H1 (cell line): Measurements from ENCODE around the gene LARP4B. TPM values are rescaled to one million over a fixed set of nuclear protein-coding genes. Genes with fewer than 3 reads are reported as not detected.

Source experiments
- CTCF ChIA-PET: fragments of 300-600 bp; sonication (Branson Sonifier 250); formaldehyde crosslinking; loops from one replicate; lab custom pipeline; 2021; ENCODE audit not compliant: partially characterized antibody; lab: Charles Lee
- POLR2A ChIA-PET: fragments of 300-600 bp; sonication (Branson Sonifier 250); formaldehyde crosslinking; loops from one replicate; lab custom pipeline; 2021; ENCODE audit warnings: inconsistent platforms; ENCODE audit not compliant: partially characterized antibody; lab: Charles Lee
- DNase-seq, 2 experiments: peaks; one replicate each; pipeline versions ENCODE4 v3.0.0 to v3.0.0-alpha.2; 2010 to 2022; ENCODE audit warnings: low spot score in 2 of 2, low read depth in 1 of 2, mixed read lengths in 1 of 2
- FAIRE-seq: peaks from 2 replicates; lab custom pipeline; 2011; peaks lifted over from hg19 to GRCh38; lab: Jason Lieb, UNC
- H2AFZ ChIP-seq: 2 replicates; pipeline ENCODE4 v1.8.1; 2012; ENCODE audit warnings: low read length, inconsistent platforms
- H2AK5ac ChIP-seq: 2 replicates; pipeline ENCODE4 v1.6.1; 2013; ENCODE audit warnings: low read depth, low read length
- H2BK120ac ChIP-seq: replicated peaks from 2 replicates; pipeline ENCODE3; 2013; ENCODE audit warnings: low read depth, low read length, inconsistent platforms
- H2BK12ac ChIP-seq: 2 replicates; pipeline ENCODE4 v1.6.1; 2013; ENCODE audit warnings: low read depth, low read length
- H2BK15ac ChIP-seq: 2 replicates; pipeline ENCODE4 v1.6.1; 2013; ENCODE audit warnings: low read length
- H2BK20ac ChIP-seq: 2 replicates; pipeline ENCODE4 v1.6.1; 2013; ENCODE audit warnings: low read length
- H2BK5ac ChIP-seq: 2 replicates; pipeline ENCODE4 v1.6.1; 2013; ENCODE audit warnings: low read depth, low read length
- H3K14ac ChIP-seq: 2 replicates; pipeline ENCODE4 v1.6.1; 2013; ENCODE audit warnings: inconsistent platforms; ENCODE audit not compliant: insufficient read length
- H3K18ac ChIP-seq: 2 replicates; pipeline ENCODE4 v1.6.1; 2013; ENCODE audit warnings: low read length; ENCODE audit errors: extremely low read depth
- H3K23ac ChIP-seq: 2 replicates; pipeline ENCODE4 v1.6.1; 2013; ENCODE audit warnings: inconsistent platforms; ENCODE audit not compliant: insufficient read length
- H3K23me2 ChIP-seq: 2 replicates; pipeline ENCODE4 v1.6.1; 2013; ENCODE audit warnings: low read depth, low read length
- H3K27ac ChIP-seq: 2 replicates; pipeline ENCODE4 v1.6.1; 2011; ENCODE audit warnings: low read depth, low read length, inconsistent platforms
- H3K27me3 ChIP-seq, 4 experiments: replicated peaks in 1 of 4; 1 replicate in 1 of 4; 2 replicates in 3 of 4; pipeline versions ENCODE4 v1.6.1 to v1.8.1; 2011 to 2013; ENCODE audit warnings: low read length in 3 of 4, mild to moderate bottlenecking in 3 of 4, inconsistent platforms in 2 of 4, mixed read lengths in 2 of 4, moderate library complexity in 1 of 4; ENCODE audit not compliant: control insufficient read depth in 3 of 4, insufficient read depth in 3 of 4; ENCODE audit errors: extremely low read depth in 1 of 4
- H3K36me3 ChIP-seq, 4 experiments: 2 replicates each; pipeline versions ENCODE4 v1.6.1 to v1.8.1; 2011 to 2013; ENCODE audit warnings: mild to moderate bottlenecking in 4 of 4, low read length in 3 of 4, moderate library complexity in 2 of 4, control low read depth in 1 of 4, inconsistent platforms in 1 of 4; ENCODE audit not compliant: insufficient read depth in 4 of 4, control insufficient read depth in 2 of 4
- H3K4ac ChIP-seq: replicated peaks from 2 replicates; pipeline ENCODE3; 2013; ENCODE audit warnings: low read length, low read depth, mixed read lengths, inconsistent platforms; ENCODE audit not compliant: insufficient read length
- H3K4me1 ChIP-seq, 4 experiments: replicated peaks in 1 of 4; 1 replicate in 1 of 4; 2 replicates in 3 of 4; pipeline versions ENCODE4 v1.6.1 to v1.8.1; 2011 to 2013; ENCODE audit warnings: low read length in 3 of 4, inconsistent platforms in 2 of 4, mixed read lengths in 1 of 4; ENCODE audit not compliant: insufficient read depth in 4 of 4, control insufficient read depth in 3 of 4
- H3K4me2 ChIP-seq, 2 experiments: 2 replicates each; pipeline versions ENCODE4 v1.6.1 to v1.8.1; 2011 to 2013; ENCODE audit warnings: low read depth in 2 of 2, low read length in 2 of 2, control low read depth in 1 of 2, inconsistent platforms in 1 of 2, mild to moderate bottlenecking in 1 of 2; ENCODE audit not compliant: insufficient read depth in 1 of 2
- H3K4me3 ChIP-seq, 4 experiments: fragments of 200-600, 300-600 bp in 1 of 4; sonication (generic), shearing (Covaris generic), sonication (Bioruptor Twin) in 1 of 4; 2 replicates each; pipeline versions ENCODE4 v1.5.1 to v1.8.1; 2011 to 2016; ENCODE audit warnings: low read length in 4 of 4, low read depth in 3 of 4, control low read depth in 2 of 4, inconsistent platforms in 2 of 4, mild to moderate bottlenecking in 2 of 4, mixed read lengths in 1 of 4, moderate library complexity in 1 of 4; ENCODE audit not compliant: insufficient read depth in 2 of 4; ENCODE audit errors: extremely low read depth in 1 of 4
- H3K56ac ChIP-seq: replicated peaks from 2 replicates; pipeline ENCODE3; 2013; ENCODE audit warnings: low read depth, mild to moderate bottlenecking, mixed read lengths, low read length, inconsistent platforms; ENCODE audit not compliant: insufficient read length
- H3K79me1 ChIP-seq: 2 replicates; pipeline ENCODE4 v1.6.1; 2013; ENCODE audit warnings: low read depth, low read length, control low read depth
- H3K79me2 ChIP-seq, 2 experiments: 2 replicates each; pipeline versions ENCODE4 v1.6.1 to v1.8.1; 2012 to 2013; ENCODE audit warnings: low read length in 2 of 2, mild to moderate bottlenecking in 2 of 2, inconsistent platforms in 1 of 2; ENCODE audit not compliant: insufficient read depth in 2 of 2, control insufficient read depth in 1 of 2
- H3K9ac ChIP-seq, 4 experiments: replicated peaks in 1 of 4; 1 replicate in 1 of 4; 2 replicates in 3 of 4; pipeline versions ENCODE4 v1.6.1 to v1.8.1; 2011 to 2013; ENCODE audit warnings: low read depth in 3 of 4, low read length in 3 of 4, control low read depth in 2 of 4, mild to moderate bottlenecking in 2 of 4, moderate library complexity in 2 of 4, inconsistent platforms in 1 of 4; ENCODE audit errors: extremely low read depth in 1 of 4
- H3K9me3 ChIP-seq, 2 experiments: 2 replicates each; pipeline versions ENCODE4 v1.6.1 to v1.8.1; 2012 to 2013; ENCODE audit warnings: mild to moderate bottlenecking in 2 of 2, moderate library complexity in 2 of 2, control low read depth in 1 of 2, inconsistent platforms in 1 of 2, low read depth in 1 of 2, low read length in 1 of 2, mixed read lengths in 1 of 2; ENCODE audit not compliant: insufficient read depth in 2 of 2
- H4K20me1 ChIP-seq, 2 experiments: replicated peaks in 1 of 2; 2 replicates each; pipeline versions ENCODE3 to v1.8.1; 2011 to 2013; ENCODE audit warnings: inconsistent platforms in 2 of 2, low read length in 2 of 2, mild to moderate bottlenecking in 1 of 2; ENCODE audit not compliant: insufficient read depth in 2 of 2, control insufficient read depth in 1 of 2
- H4K5ac ChIP-seq: 2 replicates; pipeline ENCODE4 v1.6.1; 2013; ENCODE audit warnings: low read length, low read depth, mixed read lengths, inconsistent platforms; ENCODE audit not compliant: insufficient read length
- H4K8ac ChIP-seq: 2 replicates; pipeline ENCODE4 v1.8.0; 2013; ENCODE audit warnings: mild to moderate bottlenecking, moderate library complexity, low read length, inconsistent platforms; ENCODE audit not compliant: insufficient read depth; ENCODE audit errors: extremely low read depth
- H4K91ac ChIP-seq: replicated peaks from 2 replicates; pipeline ENCODE3; 2013; ENCODE audit warnings: low read length, mixed read lengths, inconsistent platforms; ENCODE audit not compliant: insufficient read length
- CEBPB ChIP-seq: IDR thresholded peaks from 2 replicates; pipeline ENCODE4 v1.6.1; 2012; ENCODE audit warnings: low read depth, low read length
- E2F6 ChIP-seq: IDR thresholded peaks from 2 replicates; pipeline ENCODE4 v1.6.1; 2012; ENCODE audit warnings: inconsistent platforms
- EGR1 ChIP-seq: IDR thresholded peaks from 2 replicates; pipeline ENCODE4 v1.6.1; 2011; ENCODE audit warnings: low read depth, low read length, borderline replicate concordance
- FOSL1 ChIP-seq: IDR thresholded peaks from 2 replicates; pipeline ENCODE4 v1.6.1; 2011; ENCODE audit warnings: mild to moderate bottlenecking, low read depth, low read length, moderate library complexity; ENCODE audit not compliant: insufficient read depth
- NRF1 ChIP-seq: IDR thresholded peaks from 2 replicates; pipeline ENCODE4 v1.6.1; 2011; ENCODE audit warnings: mild to moderate bottlenecking, low read depth, low read length, improper control_type of control experiment
- SAP30 ChIP-seq: fragments of 300-600 bp; sonication (generic); IDR thresholded peaks from 2 replicates; pipeline ENCODE4 v1.7.1; 2012; ENCODE audit warnings: low read length, moderate library complexity, mild to moderate bottlenecking, inconsistent platforms; ENCODE audit not compliant: insufficient read depth, insufficient replicate concordance
- SUZ12 ChIP-seq: fragments of 200-600 bp; sonication (generic); IDR thresholded peaks from 2 replicates; pipeline ENCODE4 v1.6.1; 2012; ENCODE audit warnings: mild to moderate bottlenecking, inconsistent platforms, low read length, moderate library complexity, mixed read lengths
- TBP ChIP-seq: IDR thresholded peaks from 2 replicates; pipeline ENCODE4 v1.6.1; 2011; ENCODE audit warnings: low read depth, low read length, improper control_type of control experiment
- YY1 ChIP-seq: IDR thresholded peaks from 2 replicates; pipeline ENCODE4 v1.6.1; 2011; ENCODE audit warnings: low read depth, mild to moderate bottlenecking, low read length
- ZNF274 ChIP-seq: IDR thresholded peaks from 2 replicates; pipeline ENCODE4 v1.7.0; 2012; ENCODE audit warnings: low read length, borderline replicate concordance; ENCODE audit errors: extremely low read depth
- WGBS, 2 experiments: shearing (Covaris generic) in 1 of 2; methylation state at CpG; one replicate each; pipeline versions ENCODE4 v1.1.6 to v1.1.7; 2013 to 2015; ENCODE audit warnings: low lambda C conversion rate in 2 of 2, mixed read lengths in 2 of 2, inconsistent platforms in 1 of 2, low coverage in 1 of 2, missing lambda C conversion rate in 1 of 2; ENCODE audit not compliant: insufficient replicate concordance in 2 of 2, insufficient coverage in 1 of 2, insufficient read length in 1 of 2; ENCODE audit errors: extremely low coverage in 1 of 2, missing lambda C conversion rate in 1 of 2; 5-methylcytosine and 5-hydroxymethylcytosine counted together
- polyA plus RNA-seq, 7 experiments: library from polyadenylated mRNA; depleted of rRNA in 3 of 7; stranded (reverse) in 5 of 7; unstranded in 2 of 7; fragments of >200 nt in 5 of 7; fragments of 200-250 nt in 2 of 7; gene quantifications; 1 replicate in 5 of 7; 2 replicates in 1 of 7; 4 replicates in 1 of 7; pipeline versions ENCODE4 v1.2.1 to v1.2.3, GENCODE V29; 2011 to 2013; ENCODE audit warnings: missing spikeins in 2 of 7, mixed read lengths in 2 of 7
- total RNA-seq: library from RNA; stranded (reverse); fragmentation: NEBNext Ultra II Directional; extraction: Animal tissue kit (Norgen Biotek cat#: 25700); gene quantifications from 2 replicates; pipeline ENCODE4 v1.2.1, GENCODE V29; 2021
- TF ChIP-seq, protein P1 (sequence below): IDR thresholded peaks from 2 replicates; pipeline ENCODE4 v1.6.1; 2012; ENCODE audit warnings: inconsistent platforms
- TF ChIP-seq, protein P2 (sequence below): IDR thresholded peaks from 2 replicates; pipeline ENCODE4 v1.6.1; 2012; ENCODE audit warnings: low read length, inconsistent platforms

Gene LARP4B
- total and polyA plus RNA-seq, 2 of the 8 experiments (the other 6 are each of a cell fraction or from before 2014, with no cell fraction given) = 20.1 to 78.6 TPM

DNA sequence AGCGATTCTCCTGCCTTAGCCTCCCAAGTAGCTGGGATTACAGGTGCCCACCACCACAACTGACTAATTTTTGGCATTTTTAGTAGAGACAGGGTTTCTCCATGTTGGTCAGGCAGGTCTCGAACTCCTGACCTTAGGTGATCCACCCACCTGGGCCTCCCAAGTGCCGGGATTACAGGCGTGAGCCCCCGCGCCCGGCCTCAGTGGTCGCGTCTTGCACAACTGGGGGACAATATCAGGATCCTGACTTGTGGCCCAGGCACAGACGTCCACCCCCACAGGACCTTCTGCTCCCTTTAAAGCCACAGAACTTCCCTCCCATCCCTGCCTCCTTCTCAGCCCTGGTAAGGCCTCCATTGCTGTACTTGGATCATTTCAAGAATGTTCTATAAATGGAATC lies 16.8 kb upstream of the LARP4B start:
- Histone ChIP-seq H3K56ac (no peak overlapping the region), H3K27ac (no peak overlapping the region), H4K5ac (no peak overlapping the region), H2BK5ac (no peak overlapping the region), H4K20me1 (no peaks in the 10 kb centered on the region), H3K23ac (no peak overlapping the region), H4K8ac (no peak overlapping the region), H3K9ac (no peak overlapping the region), H3K9me3 (no peaks in the 10 kb centered on the region), H4K91ac (no peak overlapping the region), H3K79me2 (no peaks in the 10 kb centered on the region), H3K18ac (no peak overlapping the region), H3K23me2 (no peaks in the 10 kb centered on the region), H3K79me1 (no peaks in the 10 kb centered on the region), H3K4ac (no peak overlapping the region), H2BK15ac (no peak overlapping the region), H2BK20ac (no peak overlapping the region), H2AFZ (no peak overlapping the region), H3K4me3 (no peak overlapping the region), H2BK12ac (no peak overlapping the region), H3K27me3 (no peaks in the 10 kb centered on the region), H2AK5ac (no peak overlapping the region), H3K36me3 (no peaks in the 10 kb centered on the region), H3K4me1 (peaks cover 0 to 4% (median 0%) of the 10 kb centered on the region in 4 experiments; a peak in 1 of 7 replicates), H3K14ac (no peak overlapping the region), H2BK120ac (no peak overlapping the region), H3K4me2 (no peak overlapping the region)
- 96% methylated on average over 10 of the region's 10 CpGs; no CpG with 5 or more reads in 1 of the 2 experiments for WGBS, 2 experiments
- FAIRE-seq (no peak), DNase-seq (no peak)
- ChIA-PET POLR2A (interaction anchor here (0.6 to 0.8 kb wide), 2 partner anchors 14 to 19 kb away, joined by 3 read pairs; no protein-coding TSS in a partner anchor), CTCF (interaction anchor here (1.1 kb wide), 1 partner anchor 153 kb away, joined by 3 read pairs; no protein-coding TSS in a partner anchor)
- TF ChIP-seq, protein P1, sequence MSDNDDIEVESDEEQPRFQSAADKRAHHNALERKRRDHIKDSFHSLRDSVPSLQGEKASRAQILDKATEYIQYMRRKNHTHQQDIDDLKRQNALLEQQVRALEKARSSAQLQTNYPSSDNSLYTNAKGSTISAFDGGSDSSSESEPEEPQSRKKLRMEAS = no peak
- TF ChIP-seq, protein P2, sequence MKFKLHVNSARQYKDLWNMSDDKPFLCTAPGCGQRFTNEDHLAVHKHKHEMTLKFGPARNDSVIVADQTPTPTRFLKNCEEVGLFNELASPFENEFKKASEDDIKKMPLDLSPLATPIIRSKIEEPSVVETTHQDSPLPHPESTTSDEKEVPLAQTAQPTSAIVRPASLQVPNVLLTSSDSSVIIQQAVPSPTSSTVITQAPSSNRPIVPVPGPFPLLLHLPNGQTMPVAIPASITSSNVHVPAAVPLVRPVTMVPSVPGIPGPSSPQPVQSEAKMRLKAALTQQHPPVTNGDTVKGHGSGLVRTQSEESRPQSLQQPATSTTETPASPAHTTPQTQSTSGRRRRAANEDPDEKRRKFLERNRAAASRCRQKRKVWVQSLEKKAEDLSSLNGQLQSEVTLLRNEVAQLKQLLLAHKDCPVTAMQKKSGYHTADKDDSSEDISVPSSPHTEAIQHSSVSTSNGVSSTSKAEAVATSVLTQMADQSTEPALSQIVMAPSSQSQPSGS = no peak
- TF ChIP-seq NRF1 (no peak), ZNF274 (no peak), YY1 (no peak), SUZ12 (no peak), SAP30 (no peak), TBP (no peak), CEBPB (no peak), FOSL1 (no peak), E2F6 (no peak), EGR1 (no peak)
